Neural crest cell (in vitro differentiated cells): ENCODE data around the gene GIT2. TPM values are rescaled to one million over a fixed set of nuclear protein-coding genes. Genes with fewer than 3 reads are reported as not detected.

Experiments used
- DNase-seq: peaks from one replicate; pipeline ENCODE4 v3.0.0; 2021; ENCODE audit warnings: low read depth, mixed read lengths, low spot score
- H3K27ac Mint-ChIP-seq: one replicate; pipeline ENCODE4 v1.8.0; 2021; ENCODE audit warnings: mild to moderate bottlenecking, mixed read lengths; ENCODE audit not compliant: unreplicated experiment
- H3K27me3 Mint-ChIP-seq: 2 replicates; pipeline ENCODE4 v1.8.0; 2021; ENCODE audit warnings: low read depth, mild to moderate bottlenecking, mixed read lengths
- H3K36me3 Mint-ChIP-seq: 2 replicates; pipeline ENCODE4 v1.8.0; 2021; ENCODE audit warnings: low read depth, mild to moderate bottlenecking, mixed read lengths
- H3K4me1 Mint-ChIP-seq: 2 replicates; pipeline ENCODE4 v1.8.0; 2021; ENCODE audit warnings: mixed read lengths
- H3K4me3 Mint-ChIP-seq: one replicate; pipeline ENCODE4 v1.8.0; 2021; ENCODE audit warnings: mild to moderate bottlenecking, mixed read lengths
- H3K9me3 Mint-ChIP-seq: 2 replicates; pipeline ENCODE4 v1.8.0; 2021; ENCODE audit warnings: mixed read lengths
- CTCF ChIP-seq: fragments of 200-600 bp; sonication (generic); conservative IDR thresholded peaks from 2 replicates; pipeline ENCODE4 v1.5.0; 2021; ENCODE audit warnings: antibody characterized with exemption, mild to moderate bottlenecking
- total RNA-seq: library from RNA; stranded (reverse); gene quantifications from 2 replicates; pipeline ENCODE4 v1.2.1, GENCODE V29; 2021

Gene GIT2
- total RNA-seq, 1 donor from 2014 or later, result 31.1 TPM

DNA sequence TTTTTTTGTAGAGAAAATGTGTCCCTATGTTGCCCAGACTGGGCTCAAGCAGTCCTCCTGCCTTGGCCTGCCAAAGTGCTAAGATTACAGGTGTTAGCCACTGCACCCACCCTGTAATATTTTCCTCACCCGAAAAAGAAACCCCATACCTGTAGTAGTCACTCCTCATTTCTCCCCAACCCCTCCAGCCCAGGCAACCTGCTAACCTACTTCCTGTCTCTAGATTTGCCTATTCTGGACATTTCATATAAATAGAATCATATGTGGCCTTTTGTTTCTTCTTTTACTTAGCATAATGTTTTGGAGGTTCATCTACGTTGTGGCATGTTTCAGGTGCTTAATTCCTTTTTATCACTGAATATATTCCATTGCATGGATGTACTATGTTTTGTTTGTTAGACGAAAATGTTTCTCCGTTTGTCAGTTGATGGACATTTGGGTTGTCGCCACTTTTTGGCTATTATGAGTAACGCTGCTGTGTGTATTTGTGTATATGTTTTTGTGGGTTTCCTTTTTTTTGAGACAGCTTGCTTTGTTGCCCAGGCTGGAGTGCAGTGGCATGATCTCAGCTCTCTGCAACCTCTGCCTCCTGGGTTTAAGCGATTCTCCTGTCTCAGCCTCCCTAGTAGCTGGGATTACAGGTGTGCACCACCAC, 9.3 kb upstream of the GIT2 start:
- TF ChIP-seq CTCF, result no peak
- no peaks in the 10 kb centered on the region for H3K9me3 Mint-ChIP-seq
- H3K4me1 Mint-ChIP-seq, result no peaks in the 10 kb centered on the region
- H3K4me3 Mint-ChIP-seq, result peak overlapping the region; percentile 26
- peaks cover 6% of the 10 kb centered on the region for H3K27me3 Mint-ChIP-seq
- DNase-seq, result no peak
- peak overlapping the region; percentile 48 for H3K27ac Mint-ChIP-seq
- H3K36me3 Mint-ChIP-seq, result no peaks in the 10 kb centered on the region

GRCh38 chr12:110004598-110004997, 8.4 kb upstream of the GIT2 start:
- no peak for DNase-seq
- Mint-ChIP-seq H3K27me3 (peaks cover 13% of the 10 kb centered on the region), H3K27ac (no peak overlapping the region), H3K4me1 (peaks cover 6% of the 10 kb centered on the region), H3K36me3 (no peaks in the 10 kb centered on the region), H3K4me3 (no peak overlapping the region), H3K9me3 (no peaks in the 10 kb centered on the region)
- no peak for TF ChIP-seq CTCF

- Mint-ChIP-seq H3K4me3 (peak overlapping the region; percentile 44), H3K9me3 (no peaks in the 10 kb centered on the region), H3K27ac (no peak overlapping the region), H3K4me1 (peaks cover 17% of the 10 kb centered on the region), H3K36me3 (no peaks in the 10 kb centered on the region), H3K27me3 (peaks cover 15% of the 10 kb centered on the region)
- TF ChIP-seq CTCF, result no peak
- no peak for DNase-seq
These were observed 6.7 kb upstream of the GIT2 start for GRCh38 chr12:110002676-110003515.

GRCh38 chr12:110001596-110001995, 5.4 kb upstream of the GIT2 start:
- H3K4me3 Mint-ChIP-seq, result peak overlapping the region; percentile 72
- no peaks in the 10 kb centered on the region for H3K9me3 Mint-ChIP-seq
- peaks cover 23% of the 10 kb centered on the region for H3K4me1 Mint-ChIP-seq
- no peak for TF ChIP-seq CTCF
- DNase-seq, result no peak
- no peaks in the 10 kb centered on the region for H3K36me3 Mint-ChIP-seq
- H3K27me3 Mint-ChIP-seq, result peaks cover 15% of the 10 kb centered on the region
- H3K27ac Mint-ChIP-seq, result no peak overlapping the region

DNA sequence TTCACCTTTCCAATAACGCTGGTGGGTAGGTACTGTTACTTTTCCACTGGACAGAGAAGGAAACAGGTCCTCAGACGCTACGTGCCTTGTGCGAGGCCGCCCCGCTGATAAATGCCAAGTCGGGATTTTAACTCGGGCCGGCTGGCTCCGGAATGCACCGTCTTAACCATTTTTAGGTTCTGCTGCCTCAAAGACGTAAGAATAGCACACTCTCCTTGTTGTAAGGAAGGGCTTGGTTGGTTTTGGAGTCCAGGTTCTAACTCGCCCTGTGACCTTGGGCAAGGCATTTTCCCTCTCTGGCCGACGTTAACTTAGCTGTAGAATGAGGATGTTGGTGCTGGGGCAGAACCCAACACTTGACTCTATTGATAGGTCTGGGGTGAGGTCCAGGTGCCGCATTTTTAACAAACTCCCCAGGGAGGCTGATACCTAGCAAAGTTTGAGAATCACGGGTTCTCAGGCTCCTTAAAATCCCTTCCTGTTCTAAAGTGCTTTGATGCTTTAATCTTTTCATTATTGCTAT, 3.9 kb upstream of the GIT2 start:
- peak overlapping the region; percentile 95 for H3K4me3 Mint-ChIP-seq
- TF ChIP-seq CTCF, result no peak
- peaks cover 34% of the 10 kb centered on the region for H3K4me1 Mint-ChIP-seq
- H3K27me3 Mint-ChIP-seq, result peaks cover 15% of the 10 kb centered on the region
- peak overlapping the region; percentile 20 for H3K27ac Mint-ChIP-seq
- H3K9me3 Mint-ChIP-seq, result no peaks in the 10 kb centered on the region
- no peak for DNase-seq
- no peaks in the 10 kb centered on the region for H3K36me3 Mint-ChIP-seq
